Measurements from ENCODE around the gene SLC6A7. TPM values are rescaled to one million over a fixed set of nuclear protein-coding genes. Genes with fewer than 3 reads are reported as not detected.

The SLC6A7 gene
- total RNA-seq, 1 experiment from 2014 or later = not detected

- no TSS peak for BruUV-seq (replicated peaks)
- 0 out of 2 replicates have a peak, but pooled peaks cover 7% of the 10 kb centered on the region for H3K27me3 ChIP-seq (ENCODE audit: insufficient read depth, low read depth)
- CTCF ChIA-PET = no interaction called here
Observed at GRCh38 chr5:150167908-150168307, 22.0 kb upstream of the SLC6A7 start.

GRCh38 chr5:150168864-150169263 lies 21.0 kb upstream of the SLC6A7 start:
- 0 out of 2 replicates have a peak, but pooled peaks cover 7% of the 10 kb centered on the region for H3K27me3 ChIP-seq (ENCODE audit: insufficient read depth, low read depth)
- no peak overlapping the region for H2AFZ ChIP-seq
- no peaks in the 10 kb centered on the region for H3K9me3 ChIP-seq (ENCODE audit: insufficient read depth, low read depth)
- H3F3A ChIP-seq (ENCODE audit: insufficient read depth, low read depth) = no peaks in the 10 kb centered on the region
- TF ChIP-seq, protein P1, sequence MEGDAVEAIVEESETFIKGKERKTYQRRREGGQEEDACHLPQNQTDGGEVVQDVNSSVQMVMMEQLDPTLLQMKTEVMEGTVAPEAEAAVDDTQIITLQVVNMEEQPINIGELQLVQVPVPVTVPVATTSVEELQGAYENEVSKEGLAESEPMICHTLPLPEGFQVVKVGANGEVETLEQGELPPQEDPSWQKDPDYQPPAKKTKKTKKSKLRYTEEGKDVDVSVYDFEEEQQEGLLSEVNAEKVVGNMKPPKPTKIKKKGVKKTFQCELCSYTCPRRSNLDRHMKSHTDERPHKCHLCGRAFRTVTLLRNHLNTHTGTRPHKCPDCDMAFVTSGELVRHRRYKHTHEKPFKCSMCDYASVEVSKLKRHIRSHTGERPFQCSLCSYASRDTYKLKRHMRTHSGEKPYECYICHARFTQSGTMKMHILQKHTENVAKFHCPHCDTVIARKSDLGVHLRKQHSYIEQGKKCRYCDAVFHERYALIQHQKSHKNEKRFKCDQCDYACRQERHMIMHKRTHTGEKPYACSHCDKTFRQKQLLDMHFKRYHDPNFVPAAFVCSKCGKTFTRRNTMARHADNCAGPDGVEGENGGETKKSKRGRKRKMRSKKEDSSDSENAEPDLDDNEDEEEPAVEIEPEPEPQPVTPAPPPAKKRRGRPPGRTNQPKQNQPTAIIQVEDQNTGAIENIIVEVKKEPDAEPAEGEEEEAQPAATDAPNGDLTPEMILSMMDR (conservative IDR thresholded peaks at IDR 0.05) = no peak
- no peak for TF ChIP-seq EZH2 (IDR thresholded peaks at IDR 0.05; ENCODE audit: low read depth)
- ChIA-PET CTCF (interaction anchor here (1.1 kb wide), 1 partner anchor 42 kb away, joined by 3 read pairs; no protein-coding TSS in a partner anchor), POLR2A (ENCODE audit: unreplicated experiment) (no interaction called here)
- no peaks in the 10 kb centered on the region for H4K20me1 ChIP-seq (ENCODE audit: insufficient read depth)
- H3K27ac ChIP-seq = no peak overlapping the region
- intact Hi-C loops (cut with micrococcal nuclease; ENCODE audit: unreplicated experiment) = no loop called here
- H3K36me3 ChIP-seq (ENCODE audit: low read depth) = no peaks in the 10 kb centered on the region
- H3K4me2 ChIP-seq = no peak overlapping the region
- no peak overlapping the region for H3K4me3 ChIP-seq
- no peaks in the 10 kb centered on the region; the same call in 1 of the 2 replicates for H3K4me1 ChIP-seq (replicated peaks; ENCODE audit: insufficient read depth)
- H3K9me2 ChIP-seq (ENCODE audit: insufficient read depth) = no peaks in the 10 kb centered on the region
- no TSS peak for BruUV-seq (replicated peaks)
- DNase-seq = no peak
- H3K79me2 ChIP-seq (ENCODE audit: low read depth) = no peaks in the 10 kb centered on the region

More at GRCh38 chr5:150167908-150168307, 22.0 kb upstream of the SLC6A7 start:
- Histone ChIP-seq H3F3A (ENCODE audit: insufficient read depth, low read depth) (no peaks in the 10 kb centered on the region), H3K9me2 (ENCODE audit: insufficient read depth) (no peaks in the 10 kb centered on the region), H3K79me2 (ENCODE audit: low read depth) (no peaks in the 10 kb centered on the region), H3K4me1 (replicated peaks; ENCODE audit: insufficient read depth) (no peaks in the 10 kb centered on the region; the same call in 1 of the 2 replicates), H2AFZ (no peak overlapping the region), H4K20me1 (ENCODE audit: insufficient read depth) (no peaks in the 10 kb centered on the region), H3K27ac (no peak overlapping the region), H3K9me3 (ENCODE audit: insufficient read depth, low read depth) (no peaks in the 10 kb centered on the region), H3K4me2 (no peak overlapping the region), H3K4me3 (no peak overlapping the region), H3K36me3 (ENCODE audit: low read depth) (no peaks in the 10 kb centered on the region)
- no peak for DNase-seq
- TF ChIP-seq, protein P1 (conservative IDR thresholded peaks at IDR 0.05) = no peak
- TF ChIP-seq EZH2 (IDR thresholded peaks at IDR 0.05; ENCODE audit: low read depth) = no peak
- POLR2A ChIA-PET (ENCODE audit: unreplicated experiment) = no interaction called here
- intact Hi-C loops (cut with micrococcal nuclease; ENCODE audit: unreplicated experiment) = no loop called here

GRCh38 chr5:150172145-150172544 lies 17.7 kb upstream of the SLC6A7 start:
- H3F3A ChIP-seq (ENCODE audit: insufficient read depth, low read depth) = no peaks in the 10 kb centered on the region
- H3K9me3 ChIP-seq (ENCODE audit: insufficient read depth, low read depth) = no peaks in the 10 kb centered on the region
- H3K36me3 ChIP-seq (ENCODE audit: low read depth) = no peaks in the 10 kb centered on the region
- no peaks in the 10 kb centered on the region for H3K4me1 ChIP-seq (replicated peaks; ENCODE audit: insufficient read depth)
- intact Hi-C loops (cut with micrococcal nuclease; ENCODE audit: unreplicated experiment) = no loop called here
- no peak overlapping the region for H3K4me2 ChIP-seq
- H4K20me1 ChIP-seq (ENCODE audit: insufficient read depth) = no peaks in the 10 kb centered on the region
- H3K4me3 ChIP-seq = no peak overlapping the region
- no peak overlapping the region for H3K27ac ChIP-seq
- no peak overlapping the region for H2AFZ ChIP-seq
- H3K9me2 ChIP-seq (ENCODE audit: insufficient read depth) = no peaks in the 10 kb centered on the region
- ChIA-PET POLR2A (ENCODE audit: unreplicated experiment) (interaction anchor here (0.5 to 0.6 kb wide), 2 partner anchors 27 to 863 kb away, joined by 3 to 6 read pairs; no protein-coding TSS in a partner anchor), CTCF (no interaction called here)
- TF ChIP-seq, protein P1 (conservative IDR thresholded peaks at IDR 0.05) = no peak
- TF ChIP-seq EZH2 (IDR thresholded peaks at IDR 0.05; ENCODE audit: low read depth) = no peak
- no peaks in the 10 kb centered on the region for H3K79me2 ChIP-seq (ENCODE audit: low read depth)
- H3K27me3 ChIP-seq (ENCODE audit: insufficient read depth, low read depth) = 0 out of 2 replicates have a peak, but pooled peaks cover 7% of the 10 kb centered on the region
- no peak for DNase-seq
- BruUV-seq (replicated peaks) = no TSS peak

All from PC-9 (cell line).